Measurements from ENCODE around the gene RAPGEF3.

Gene RAPGEF3

DNA sequence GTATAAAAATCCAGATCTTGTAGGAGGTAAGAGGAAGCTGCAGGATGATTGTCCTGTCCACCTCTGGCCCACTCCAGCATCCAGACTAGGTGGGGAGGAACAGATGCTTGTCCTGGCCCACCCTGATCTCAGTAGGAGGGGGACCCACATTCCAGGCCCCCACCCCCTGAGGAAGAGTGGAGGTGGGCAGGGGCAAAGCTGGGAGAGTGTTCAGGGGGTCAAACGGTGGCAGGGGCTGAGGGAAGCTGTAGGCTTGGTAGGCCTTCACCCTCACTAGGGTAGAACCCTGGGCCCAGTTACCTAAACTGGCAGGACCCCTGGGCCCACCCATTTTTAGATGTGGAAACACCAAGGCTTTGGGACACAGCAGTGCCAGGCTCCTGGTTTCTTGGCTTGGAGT, 18.5 kb upstream of the RAPGEF3 start:
- H3K36me3 ChIP-seq (ENCODE audit: control insufficient read depth in 2 of 2, insufficient read depth in 2 of 2, low read length in 2 of 2): peaks cover 2 to 3% of the 10 kb centered on the region in 2 donors
- no peak overlapping the region for H3K9ac ChIP-seq (ENCODE audit: low read depth in 1 of 2, low read length in 2 of 2)
- no peaks in the 10 kb centered on the region for H3K27me3 ChIP-seq (ENCODE audit: control insufficient read depth in 2 of 2, insufficient read depth in 2 of 2, low read length in 2 of 2)
- H3K27ac ChIP-seq (ENCODE audit: low read depth in 2 of 2, low read length in 2 of 2): peak overlapping the region in 1 of 2 donors; percentile 28
- H3K4me1 ChIP-seq (ENCODE audit: control insufficient read depth in 2 of 2, insufficient read depth in 2 of 2, low read length in 2 of 2): peaks cover 20 to 23% of the 10 kb centered on the region in 2 donors
- no peak overlapping the region for H3K4me3 ChIP-seq (ENCODE audit: low read length in 2 of 2)
- H3K9me3 ChIP-seq (ENCODE audit: control insufficient read depth in 2 of 2, low read length in 2 of 2): no peaks in the 10 kb centered on the region

DNA sequence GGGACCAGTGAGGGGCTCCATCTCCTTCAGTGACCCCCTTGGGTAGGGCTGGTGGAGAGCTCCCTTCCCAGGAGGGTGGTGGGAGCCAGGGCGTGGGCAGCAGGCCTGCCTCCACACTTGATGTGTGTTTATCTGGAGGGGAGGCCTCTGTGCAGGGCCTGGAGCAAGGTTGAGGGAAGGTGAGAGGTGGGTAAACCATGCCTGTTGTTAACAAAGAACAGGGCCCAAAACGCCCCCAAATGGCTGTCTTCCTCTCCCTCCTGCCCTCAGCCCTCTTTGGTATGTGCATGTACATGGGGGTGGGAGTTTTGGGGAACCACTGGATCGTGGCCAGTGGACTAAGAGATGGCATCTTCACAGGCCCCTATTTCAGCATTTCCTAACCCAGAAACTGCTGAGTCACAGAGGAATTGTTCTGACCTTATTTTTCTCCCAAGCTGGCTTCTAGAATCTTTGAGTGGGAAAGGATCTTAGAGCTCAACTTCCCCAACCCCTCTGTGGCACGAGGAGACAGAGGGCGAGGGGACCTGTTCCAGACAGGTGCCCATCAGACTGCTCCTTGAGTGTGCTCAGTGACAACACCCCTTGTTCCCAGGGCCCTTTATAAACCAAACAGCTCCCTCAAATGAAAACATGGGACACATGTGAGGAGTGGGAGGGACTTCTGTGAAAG, 17.9 kb upstream of the RAPGEF3 start:
- Histone ChIP-seq H3K4me3 (ENCODE audit: low read length in 2 of 2) (no peak overlapping the region), H3K9me3 (ENCODE audit: control insufficient read depth in 2 of 2, low read length in 2 of 2) (no peaks in the 10 kb centered on the region), H3K27me3 (ENCODE audit: control insufficient read depth in 2 of 2, insufficient read depth in 2 of 2, low read length in 2 of 2) (no peaks in the 10 kb centered on the region), H3K36me3 (ENCODE audit: control insufficient read depth in 2 of 2, insufficient read depth in 2 of 2, low read length in 2 of 2) (peaks cover 0 to 3% of the 10 kb centered on the region in 2 donors), H3K4me1 (ENCODE audit: control insufficient read depth in 2 of 2, insufficient read depth in 2 of 2, low read length in 2 of 2) (peaks cover 20 to 23% of the 10 kb centered on the region in 2 donors), H3K27ac (ENCODE audit: low read depth in 2 of 2, low read length in 2 of 2) (no peak overlapping the region), H3K9ac (ENCODE audit: low read depth in 1 of 2, low read length in 2 of 2) (no peak overlapping the region)

DNA sequence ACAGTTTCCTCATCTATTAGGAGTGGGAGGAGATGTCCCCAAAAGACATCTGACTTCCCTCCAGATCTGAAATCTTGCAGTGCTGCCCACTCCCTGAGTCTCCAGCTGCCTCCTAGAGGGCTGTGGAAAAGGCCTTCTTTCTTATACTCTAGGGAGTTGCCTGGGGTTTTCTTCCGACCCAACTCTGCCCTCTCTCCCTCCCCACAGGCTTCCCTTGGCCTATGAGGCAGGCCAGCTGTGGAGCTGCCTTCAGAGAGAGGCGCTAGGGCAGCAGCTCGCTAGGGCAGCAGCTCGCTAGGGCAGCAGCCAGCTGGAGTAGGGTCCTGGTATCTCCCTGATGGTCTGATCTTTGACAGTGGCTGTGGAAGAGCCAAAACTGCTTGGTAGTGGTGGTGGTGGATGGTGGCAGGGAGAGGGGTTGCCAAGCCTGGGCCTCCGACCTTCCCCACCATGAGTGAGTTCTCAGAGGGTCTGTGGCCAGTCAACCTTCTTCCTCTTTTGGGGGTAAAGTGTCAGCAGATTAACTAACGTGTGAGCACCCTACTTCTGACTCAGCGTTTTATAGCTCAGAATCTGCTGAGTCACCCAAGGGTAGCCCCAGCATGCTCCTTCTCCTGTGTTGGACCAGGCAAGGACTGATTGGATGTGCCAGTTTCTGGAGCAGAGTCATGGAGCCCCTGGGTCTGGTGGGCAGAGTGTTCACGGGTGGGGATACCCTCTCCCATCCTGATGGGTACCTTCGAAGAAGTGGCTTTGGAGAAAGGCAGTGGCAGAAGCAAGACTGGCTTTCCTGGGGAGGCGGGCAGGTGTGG, 16.6 kb upstream of the RAPGEF3 start:
- no peaks in the 10 kb centered on the region for H3K27me3 ChIP-seq (ENCODE audit: control insufficient read depth in 2 of 2, insufficient read depth in 2 of 2, low read length in 2 of 2)
- no peak overlapping the region for H3K9ac ChIP-seq (ENCODE audit: low read depth in 1 of 2, low read length in 2 of 2)
- peak overlapping the region in 1 of 2 donors; percentile 61 for H3K27ac ChIP-seq (ENCODE audit: low read depth in 2 of 2, low read length in 2 of 2)
- no peaks in the 10 kb centered on the region for H3K9me3 ChIP-seq (ENCODE audit: control insufficient read depth in 2 of 2, low read length in 2 of 2)
- peaks cover 0 to 3% of the 10 kb centered on the region in 2 donors for H3K36me3 ChIP-seq (ENCODE audit: control insufficient read depth in 2 of 2, insufficient read depth in 2 of 2, low read length in 2 of 2)
- no peak overlapping the region for H3K4me3 ChIP-seq (ENCODE audit: low read length in 2 of 2)
- peaks cover 20 to 23% of the 10 kb centered on the region in 2 donors for H3K4me1 ChIP-seq (ENCODE audit: control insufficient read depth in 2 of 2, insufficient read depth in 2 of 2, low read length in 2 of 2)

DNA sequence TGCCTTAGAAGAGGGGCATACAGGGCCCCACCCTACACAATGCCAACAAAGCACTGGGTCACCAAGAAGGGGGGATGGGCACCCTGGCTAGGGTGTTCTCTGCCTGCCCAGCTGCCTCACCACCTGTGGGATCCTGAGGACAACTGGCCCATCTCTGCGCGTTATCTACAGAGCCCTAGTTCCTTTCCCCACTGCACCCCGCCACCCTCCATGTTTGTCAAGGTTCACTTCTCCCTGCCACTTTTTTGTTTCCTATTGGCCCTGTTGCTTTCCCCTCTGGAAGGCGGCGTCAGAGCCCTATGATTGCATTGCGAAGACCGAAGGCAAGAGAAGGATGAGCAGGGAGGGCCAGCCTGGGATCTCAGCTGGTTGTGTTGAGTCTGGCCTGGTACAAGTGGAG, 16.0 kb upstream of the RAPGEF3 start:
- H3K27ac ChIP-seq (ENCODE audit: low read depth in 2 of 2, low read length in 2 of 2): no peak overlapping the region
- no peak overlapping the region for H3K9ac ChIP-seq (ENCODE audit: low read depth in 1 of 2, low read length in 2 of 2)
- no peaks in the 10 kb centered on the region for H3K36me3 ChIP-seq (ENCODE audit: control insufficient read depth in 2 of 2, insufficient read depth in 2 of 2, low read length in 2 of 2)
- H3K27me3 ChIP-seq (ENCODE audit: control insufficient read depth in 2 of 2, insufficient read depth in 2 of 2, low read length in 2 of 2): no peaks in the 10 kb centered on the region
- no peaks in the 10 kb centered on the region for H3K9me3 ChIP-seq (ENCODE audit: control insufficient read depth in 2 of 2, low read length in 2 of 2)
- H3K4me3 ChIP-seq (ENCODE audit: low read length in 2 of 2): no peak overlapping the region
- peaks cover 20 to 23% of the 10 kb centered on the region in 2 donors for H3K4me1 ChIP-seq (ENCODE audit: control insufficient read depth in 2 of 2, insufficient read depth in 2 of 2, low read length in 2 of 2)

DNA sequence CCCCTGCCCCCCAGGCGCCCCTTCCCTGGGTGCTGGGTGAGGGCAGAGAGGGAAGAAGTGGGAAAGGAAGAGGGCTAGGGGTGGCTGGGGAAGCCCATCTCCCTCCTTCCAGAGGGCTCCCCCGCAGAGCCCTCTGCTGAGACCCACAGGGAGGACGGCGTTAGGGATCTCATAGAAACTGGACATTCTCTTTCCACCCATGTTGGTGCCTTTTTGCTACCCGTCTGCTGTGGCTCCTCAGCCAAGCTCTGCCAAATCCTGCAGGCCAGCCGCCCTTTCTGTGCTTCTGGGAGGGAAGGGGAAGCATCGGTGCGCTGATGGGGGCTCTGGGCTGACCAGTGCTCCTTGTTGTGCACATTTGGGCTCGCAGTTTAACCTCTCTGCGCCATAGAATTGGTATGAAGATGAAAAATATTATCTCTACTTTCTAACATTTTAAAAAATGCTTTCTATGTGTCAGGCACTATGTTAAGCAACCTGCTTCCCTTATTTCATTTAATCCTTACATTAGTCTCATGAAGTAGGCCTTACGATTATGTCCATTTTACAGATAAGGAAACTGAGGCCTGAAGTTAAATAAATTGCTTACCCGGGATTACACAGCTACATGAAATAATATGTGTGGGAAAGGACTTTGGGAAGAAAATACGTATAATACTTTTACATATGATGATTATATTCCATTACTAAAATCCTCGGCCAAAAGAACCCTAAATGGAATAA, 15.3 kb upstream of the RAPGEF3 start:
- no peaks in the 10 kb centered on the region for H3K9me3 ChIP-seq (ENCODE audit: control insufficient read depth in 2 of 2, low read length in 2 of 2)
- no peaks in the 10 kb centered on the region for H3K36me3 ChIP-seq (ENCODE audit: control insufficient read depth in 2 of 2, insufficient read depth in 2 of 2, low read length in 2 of 2)
- peaks cover 20 to 23% of the 10 kb centered on the region in 2 donors for H3K4me1 ChIP-seq (ENCODE audit: control insufficient read depth in 2 of 2, insufficient read depth in 2 of 2, low read length in 2 of 2)
- H3K9ac ChIP-seq (ENCODE audit: low read depth in 1 of 2, low read length in 2 of 2): peak overlapping the region; percentile 66 to 74
- H3K27ac ChIP-seq (ENCODE audit: low read depth in 2 of 2, low read length in 2 of 2): peak overlapping the region; percentile 67 to 72
- no peaks in the 10 kb centered on the region for H3K27me3 ChIP-seq (ENCODE audit: control insufficient read depth in 2 of 2, insufficient read depth in 2 of 2, low read length in 2 of 2)
- H3K4me3 ChIP-seq (ENCODE audit: low read length in 2 of 2): peak overlapping the region; percentile 74 to 81

DNA sequence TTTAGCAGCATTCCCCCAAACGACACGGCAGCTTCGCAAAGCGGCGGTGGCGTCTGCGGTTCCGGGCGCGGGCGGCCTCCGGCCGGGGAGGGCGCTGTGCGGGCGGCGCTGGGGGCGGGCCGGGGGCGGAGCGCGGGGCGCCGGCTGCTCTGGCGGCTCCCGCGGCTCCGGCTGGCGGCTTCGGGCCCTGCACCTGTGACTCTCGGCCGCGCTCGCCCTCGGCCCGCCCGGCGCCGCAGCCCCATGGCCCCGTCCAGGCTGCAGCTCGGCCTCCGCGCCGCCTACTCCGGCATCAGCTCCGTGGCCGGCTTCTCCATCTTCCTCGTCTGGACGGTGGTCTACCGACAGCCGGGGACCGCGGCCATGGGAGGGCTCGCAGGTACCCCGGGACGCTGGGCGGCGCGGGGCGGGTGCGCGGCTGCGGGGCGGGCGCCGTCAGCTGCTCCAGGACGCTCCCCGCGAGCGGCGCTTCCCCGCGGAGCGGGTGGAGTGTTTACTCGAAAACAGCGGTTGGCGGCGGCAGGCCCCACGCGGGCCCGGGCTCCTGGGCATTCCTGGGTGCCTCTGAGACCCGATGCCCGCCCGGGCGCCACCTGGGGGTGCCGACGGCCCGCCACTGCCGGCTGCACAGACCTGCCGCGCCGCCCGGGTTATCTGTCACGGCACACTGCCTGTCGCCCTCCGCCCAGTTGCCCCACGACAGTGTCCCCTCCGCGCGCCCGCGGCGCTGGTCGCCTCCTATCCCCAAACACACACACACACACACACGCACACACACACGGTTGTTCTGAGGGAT, 14.6 kb upstream of the RAPGEF3 start, which contains the start of gene SLC48A1:
SLC48A1 (plus strand) TSS at position 177 of the 796 bp plus-strand sequence; CDS start at position 244, 67 bp downstream.
- Histone ChIP-seq H3K36me3 (ENCODE audit: control insufficient read depth in 2 of 2, insufficient read depth in 2 of 2, low read length in 2 of 2) (no peaks in the 10 kb centered on the region), H3K4me3 (ENCODE audit: low read length in 2 of 2) (peak within 1 kb of the TSS; percentile 74 to 81), H3K4me1 (ENCODE audit: control insufficient read depth in 2 of 2, insufficient read depth in 2 of 2, low read length in 2 of 2) (peaks cover 19 to 23% of the 10 kb centered on the region in 2 donors), H3K9ac (ENCODE audit: low read depth in 1 of 2, low read length in 2 of 2) (peak within 1 kb of the TSS; percentile 74 to 75), H3K27me3 (ENCODE audit: control insufficient read depth in 2 of 2, insufficient read depth in 2 of 2, low read length in 2 of 2) (no peaks in the 10 kb centered on the region), H3K27ac (ENCODE audit: low read depth in 2 of 2, low read length in 2 of 2) (peak within 1 kb of the TSS; percentile 67 to 72), H3K9me3 (ENCODE audit: control insufficient read depth in 2 of 2, low read length in 2 of 2) (no peaks in the 10 kb centered on the region)

DNA sequence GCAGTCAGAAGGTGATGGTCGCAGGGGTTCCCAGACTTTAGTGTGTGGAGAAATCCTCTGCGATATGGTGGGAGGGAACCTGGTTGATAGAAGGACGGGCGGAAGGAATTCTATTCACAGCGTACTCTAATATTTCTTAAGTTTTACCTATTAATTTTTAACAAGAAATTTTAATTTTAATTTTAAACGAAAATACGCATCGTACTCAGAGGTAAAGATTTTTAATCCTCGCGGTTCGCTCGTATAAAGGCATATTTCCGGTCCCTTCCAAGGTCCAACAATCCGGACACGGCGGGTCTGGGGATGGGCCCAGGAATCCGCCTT, 14.0 kb upstream of the RAPGEF3 start:
- Histone ChIP-seq H3K27ac (ENCODE audit: low read depth in 2 of 2, low read length in 2 of 2) (no peak overlapping the region), H3K4me3 (ENCODE audit: low read length in 2 of 2) (peak overlapping the region; percentile 67 to 81), H3K36me3 (ENCODE audit: control insufficient read depth in 2 of 2, insufficient read depth in 2 of 2, low read length in 2 of 2) (no peaks in the 10 kb centered on the region), H3K4me1 (ENCODE audit: control insufficient read depth in 2 of 2, insufficient read depth in 2 of 2, low read length in 2 of 2) (peaks cover 14 to 20% of the 10 kb centered on the region in 2 donors), H3K27me3 (ENCODE audit: control insufficient read depth in 2 of 2, insufficient read depth in 2 of 2, low read length in 2 of 2) (no peaks in the 10 kb centered on the region), H3K9me3 (ENCODE audit: control insufficient read depth in 2 of 2, low read length in 2 of 2) (no peaks in the 10 kb centered on the region), H3K9ac (ENCODE audit: low read depth in 1 of 2, low read length in 2 of 2) (peak overlapping the region; percentile 61 to 75)

DNA sequence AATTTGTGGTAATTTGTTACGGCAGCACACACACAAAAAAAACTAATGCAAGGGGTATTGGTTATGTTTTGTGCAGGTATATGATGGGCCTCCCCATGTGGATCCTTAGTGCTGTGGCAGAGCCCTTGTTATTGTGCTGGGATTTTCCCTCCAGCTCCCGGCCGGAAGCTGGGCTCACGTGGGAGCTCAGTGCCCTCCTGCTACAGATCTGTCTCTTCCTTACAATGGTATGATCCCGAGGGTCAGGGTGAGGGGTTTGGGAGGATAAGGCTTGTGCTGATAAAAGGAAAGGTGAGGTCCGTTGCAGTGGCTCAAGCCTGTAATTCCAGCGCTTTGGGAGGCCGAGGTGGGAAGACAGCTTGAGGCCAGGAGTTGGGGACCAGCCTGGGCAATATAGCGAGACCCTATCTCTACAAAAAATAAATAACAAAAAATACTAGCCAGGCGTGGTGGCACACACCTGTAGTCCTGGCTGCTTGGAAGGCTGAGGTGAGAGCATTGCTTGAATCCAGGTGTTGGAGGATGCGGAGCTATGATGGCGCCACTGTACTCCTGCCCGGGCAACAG, 13.5 kb upstream of the RAPGEF3 start:
- Histone ChIP-seq H3K27ac (ENCODE audit: low read depth in 2 of 2, low read length in 2 of 2) (no peak overlapping the region), H3K9me3 (ENCODE audit: control insufficient read depth in 2 of 2, low read length in 2 of 2) (no peaks in the 10 kb centered on the region), H3K9ac (ENCODE audit: low read depth in 1 of 2, low read length in 2 of 2) (peak overlapping the region; percentile 61 to 75), H3K27me3 (ENCODE audit: control insufficient read depth in 2 of 2, insufficient read depth in 2 of 2, low read length in 2 of 2) (no peaks in the 10 kb centered on the region), H3K4me3 (ENCODE audit: low read length in 2 of 2) (no peak overlapping the region), H3K36me3 (ENCODE audit: control insufficient read depth in 2 of 2, insufficient read depth in 2 of 2, low read length in 2 of 2) (no peaks in the 10 kb centered on the region), H3K4me1 (ENCODE audit: control insufficient read depth in 2 of 2, insufficient read depth in 2 of 2, low read length in 2 of 2) (peaks cover 13 to 19% of the 10 kb centered on the region in 2 donors)

DNA sequence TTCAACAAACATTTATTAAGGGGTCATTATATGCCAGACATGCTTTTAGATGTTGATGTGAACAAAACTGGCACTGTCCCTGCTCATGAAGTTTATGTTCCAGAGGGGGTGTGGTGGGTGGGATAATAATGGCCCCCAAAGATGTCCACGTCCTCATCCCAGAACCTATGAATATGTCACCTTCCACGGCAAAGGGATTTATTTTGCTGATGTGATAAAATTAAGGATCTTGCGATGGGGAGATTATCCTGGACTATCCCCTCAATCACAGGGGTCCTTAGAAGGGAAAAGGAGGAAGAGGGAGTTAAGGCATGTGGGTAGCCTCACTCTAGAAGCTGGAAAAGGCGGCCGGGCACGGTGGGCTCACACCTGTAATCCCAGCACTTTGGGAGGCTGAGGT, 12.6 kb upstream of the RAPGEF3 start:
- no peaks in the 10 kb centered on the region for H3K36me3 ChIP-seq (ENCODE audit: control insufficient read depth in 2 of 2, insufficient read depth in 2 of 2, low read length in 2 of 2)
- H3K9me3 ChIP-seq (ENCODE audit: control insufficient read depth in 2 of 2, low read length in 2 of 2): no peaks in the 10 kb centered on the region
- no peaks in the 10 kb centered on the region for H3K27me3 ChIP-seq (ENCODE audit: control insufficient read depth in 2 of 2, insufficient read depth in 2 of 2, low read length in 2 of 2)
- H3K9ac ChIP-seq (ENCODE audit: low read depth in 1 of 2, low read length in 2 of 2): no peak overlapping the region
- no peak overlapping the region for H3K4me3 ChIP-seq (ENCODE audit: low read length in 2 of 2)
- no peak overlapping the region for H3K27ac ChIP-seq (ENCODE audit: low read depth in 2 of 2, low read length in 2 of 2)
- H3K4me1 ChIP-seq (ENCODE audit: control insufficient read depth in 2 of 2, insufficient read depth in 2 of 2, low read length in 2 of 2): peaks cover 11 to 13% of the 10 kb centered on the region in 2 donors

Data from mucosa of rectum (tissue), 2 donors.